SK-N-SH (cell line): ENCODE results near the gene HOXC10. TPM values are rescaled to one million over a fixed set of nuclear protein-coding genes. Genes with fewer than 3 reads are reported as not detected.

Experiments used
- CTCF ChIA-PET: fragments of 300-600, 350-600 bp; formaldehyde crosslinking; extraction: SDS; loops from one replicate; lab custom pipeline; 2021; lab: Yijun Ruan, JAX
- POLR2A ChIA-PET: fragments of 350-600 bp; sonication (Branson Sonifier 250); formaldehyde crosslinking; extraction: SDS; loops from one replicate; lab custom pipeline; 2020; ENCODE audit warnings: antibody characterized with exemption, inconsistent platforms; lab: Yijun Ruan, JAX
- DNase-seq: peaks from one replicate; pipeline ENCODE4 v3.0.0; 2012
- H2AFZ ChIP-seq: fragments of 200-600 bp; sonication (generic); 2 replicates; pipeline ENCODE4 v1.8.1; 2016; ENCODE audit warnings: antibody characterized with exemption, mild to moderate bottlenecking, low read depth
- H3F3A ChIP-seq: fragments of 200-600 bp; sonication (generic); replicated peaks from 2 replicates; pipeline ENCODE3; 2016; ENCODE audit warnings: antibody characterized with exemption, mild to moderate bottlenecking; ENCODE audit not compliant: insufficient read depth
- H3K27ac ChIP-seq, 2 experiments: fragments of 200-500 bp in 1 of 2; fragments of 200-600 bp in 1 of 2; sonication (Bioruptor generic) in 1 of 2; sonication (generic), shearing (Covaris generic) in 1 of 2; 2 replicates each; pipeline versions ENCODE4 v1.5.1 to v1.6.1; 2014 to 2016; ENCODE audit warnings: low read depth in 2 of 2, inconsistent platforms in 1 of 2, low read length in 1 of 2, mild to moderate bottlenecking in 1 of 2, mixed read lengths in 1 of 2
- H3K27me3 ChIP-seq: fragments of 200-600 bp; sonication (generic), shearing (Covaris generic); 2 replicates; pipeline ENCODE4 v1.6.1; 2016; ENCODE audit warnings: mixed run types; ENCODE audit not compliant: insufficient read depth
- H3K36me3 ChIP-seq, 2 experiments: fragments of 200-500 bp in 1 of 2; fragments of 200-600 bp in 1 of 2; sonication (Bioruptor generic) in 1 of 2; sonication (generic) in 1 of 2; replicated peaks in 1 of 2; 2 replicates each; pipeline versions ENCODE3 to v1.5.1; 2014 to 2016; ENCODE audit warnings: low read length in 1 of 2, mild to moderate bottlenecking in 1 of 2; ENCODE audit not compliant: insufficient read depth in 2 of 2, control insufficient read depth in 1 of 2
- H3K4me1 ChIP-seq, 2 experiments: fragments of 200-500 bp in 1 of 2; fragments of 200-600 bp in 1 of 2; sonication (Bioruptor generic) in 1 of 2; sonication (generic), shearing (Covaris generic) in 1 of 2; 2 replicates each; pipeline versions ENCODE4 v1.5.1 to v1.6.1; 2014 to 2016; ENCODE audit warnings: low read depth in 1 of 2, low read length in 1 of 2, mixed run types in 1 of 2; ENCODE audit not compliant: insufficient read depth in 2 of 2, control insufficient read depth in 1 of 2
- H3K4me2 ChIP-seq: fragments of 200-600 bp; sonication (generic), shearing (Covaris generic); 2 replicates; pipeline ENCODE4 v1.6.1; 2017; ENCODE audit warnings: mixed run types
- H3K4me3 ChIP-seq, 2 experiments: fragments of 200-500 bp in 1 of 2; fragments of 200-600 bp in 1 of 2; sonication (Bioruptor generic) in 1 of 2; sonication (generic), shearing (Covaris generic) in 1 of 2; 2 replicates each; pipeline versions ENCODE4 v1.5.1 to v1.8.1; 2014 to 2016; ENCODE audit warnings: low read depth in 2 of 2, inconsistent platforms in 1 of 2, low read length in 1 of 2, mild to moderate bottlenecking in 1 of 2, mixed read lengths in 1 of 2, moderate library complexity in 1 of 2
- H3K79me2 ChIP-seq: fragments of 200-600 bp; sonication (generic); 2 replicates; pipeline ENCODE4 v1.8.1; 2017; ENCODE audit warnings: mild to moderate bottlenecking; ENCODE audit not compliant: insufficient read depth
- H3K9ac ChIP-seq: fragments of 200-600 bp; sonication (generic); 2 replicates; pipeline ENCODE4 v1.6.1; 2017; ENCODE audit warnings: mixed run types
- H3K9me2 ChIP-seq: fragments of 200-600 bp; sonication (generic); 2 replicates; pipeline ENCODE4 v1.6.1; 2017; ENCODE audit warnings: mixed run types
- H3K9me3 ChIP-seq: fragments of 200-600 bp; sonication (generic); 2 replicates; pipeline ENCODE4 v1.6.1; 2017; ENCODE audit warnings: mixed run types, mild to moderate bottlenecking, moderate library complexity
- H4K20me1 ChIP-seq: fragments of 200-600 bp; sonication (generic); 2 replicates; pipeline ENCODE4 v1.6.1; 2017; ENCODE audit warnings: mild to moderate bottlenecking, mixed run types; ENCODE audit not compliant: insufficient read depth
- ELF1 ChIP-seq: IDR thresholded peaks from 2 replicates; pipeline ENCODE4 v1.4.0; 2012
- EZH2phosphoT487 ChIP-seq: fragments of 200-600 bp; sonication (generic); IDR thresholded peaks from 2 replicates; pipeline ENCODE4 v1.6.1; 2017; ENCODE audit warnings: low read depth, mixed run types, mild to moderate bottlenecking, antibody characterized with exemption, moderate library complexity, borderline replicate concordance
- FOSL2 ChIP-seq: IDR thresholded peaks from 2 replicates; pipeline ENCODE4 v1.4.0; 2012; ENCODE audit warnings: low read depth, mild to moderate bottlenecking, moderate library complexity, borderline replicate concordance
- JUND ChIP-seq: IDR thresholded peaks from 2 replicates; pipeline ENCODE4 v1.4.0; 2012
- MEF2A ChIP-seq: IDR thresholded peaks from 2 replicates; pipeline ENCODE4 v1.4.0; 2012; ENCODE audit warnings: low read depth, borderline replicate concordance
- POLR2AphosphoS5 ChIP-seq: IDR thresholded peaks from 2 replicates; pipeline ENCODE4 v1.6.1; 2012; ENCODE audit warnings: low read depth, low read length
- RAD21 ChIP-seq: IDR thresholded peaks from 2 replicates; pipeline ENCODE4 v1.6.1; 2012; ENCODE audit warnings: mild to moderate bottlenecking, low read length
- RCOR1 ChIP-seq: fragments of 150-350 bp; IDR thresholded peaks from 2 replicates; pipeline ENCODE4 v1.6.1; 2017; ENCODE audit warnings: antibody characterized with exemption, low read length
- REST ChIP-seq: IDR thresholded peaks from 2 replicates; pipeline ENCODE4 v1.6.1; 2012; ENCODE audit warnings: mild to moderate bottlenecking, low read depth, low read length, moderate library complexity
- TAF1 ChIP-seq: IDR thresholded peaks from 2 replicates; pipeline ENCODE4 v1.6.1; 2012; ENCODE audit warnings: low read depth, mild to moderate bottlenecking, low read length, moderate library complexity, borderline replicate concordance
- TEAD4 ChIP-seq: IDR thresholded peaks from 2 replicates; pipeline ENCODE4 v1.4.0; 2012; ENCODE audit warnings: mild to moderate bottlenecking, borderline replicate concordance; ENCODE audit not compliant: insufficient read depth
- WGBS: methylation state at CpG from one replicate; pipeline ENCODE4 v1.1.6; 2017; ENCODE audit warnings: low lambda C conversion rate; 5-methylcytosine and 5-hydroxymethylcytosine counted together
- polyA plus RNA-seq, 3 experiments: library from polyadenylated mRNA; depleted of rRNA; stranded (reverse); fragments of >200 nt; gene quantifications; 2 replicates each; pipeline ENCODE4 v1.2.3, GENCODE V29; 2012

The HOXC10 gene
- polyA plus RNA-seq, 1 of the 3 experiments (the other 2 are of a cell fraction) = 0.03 TPM

- TF ChIP-seq POLR2AphosphoS5 = no peak
- TF ChIP-seq ELF1 = no peak
- peak; percentile 86 for TF ChIP-seq FOSL2
- TF ChIP-seq RAD21 = peak; percentile 88
- TF ChIP-seq TEAD4 = no peak
- TF ChIP-seq RCOR1 = no peak
- TF ChIP-seq TAF1 = no peak
- no peak for TF ChIP-seq REST
- peak; percentile 53 for TF ChIP-seq JUND
These were observed at the start of gene HOXC10 (continued) for GRCh38 chr12:53984901-53985691.

GRCh38 chr12:53935383-53936341, 49.3 kb upstream of the HOXC10 start:
- ChIA-PET CTCF (interaction anchor here (1.0 to 1.6 kb wide), 6 partner anchors 13 to 279 kb away, joined by 3 to 4 read pairs (median 3); partner anchors contain the start of genes ATP5MC2 and HOXC10), POLR2A (no interaction called here)
- no peaks in the 10 kb centered on the region for H3K36me3 ChIP-seq
- H3F3A ChIP-seq = no peaks in the 10 kb centered on the region
- H3K9me2 ChIP-seq = no peaks in the 10 kb centered on the region
- H2AFZ ChIP-seq = no peak overlapping the region
- peak; percentile 75 for TF ChIP-seq EZH2phosphoT487
- no peak for TF ChIP-seq MEF2A
- 12% methylated on average over 48 of the region's 49 CpGs for WGBS
- H3K4me1 ChIP-seq = no peaks in the 10 kb centered on the region; a peak in 1 of 4 replicates
- H4K20me1 ChIP-seq = no peaks in the 10 kb centered on the region
- peak overlapping the region in 1 of 2 experiments; percentile 36; a peak in 2 of 4 replicates for H3K4me3 ChIP-seq
- no peaks in the 10 kb centered on the region for H3K9me3 ChIP-seq
- no peak overlapping the region for H3K27ac ChIP-seq
- peak overlapping the region; percentile 77 for H3K4me2 ChIP-seq
- no peak for DNase-seq
- no peak overlapping the region for H3K9ac ChIP-seq
- H3K27me3 ChIP-seq = peaks cover 97% of the 10 kb centered on the region
- no peaks in the 10 kb centered on the region for H3K79me2 ChIP-seq
